ENCODE data around the gene KCNG3.

DNA sequence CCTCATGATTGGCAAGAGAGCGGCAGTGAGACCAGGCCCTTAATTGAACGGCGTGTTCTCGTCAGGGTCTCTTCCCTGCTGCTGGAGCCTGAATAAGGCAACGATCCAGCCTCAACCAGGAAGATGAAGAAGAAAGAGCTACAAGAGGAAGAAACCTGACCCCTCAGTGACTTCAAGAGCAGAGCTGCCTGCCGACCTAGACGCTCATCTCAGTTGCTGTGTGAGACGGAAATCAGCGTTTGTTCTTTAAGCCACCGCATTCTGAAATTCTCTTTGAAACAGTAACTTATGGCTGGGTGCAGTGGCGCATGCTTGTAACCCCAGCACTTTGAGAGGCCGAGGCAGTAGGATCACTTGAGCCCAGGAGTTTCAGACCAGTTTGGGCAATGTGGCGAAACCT is 29.6 kb upstream of the KCNG3 start:
- TF ChIP-seq, protein P1, sequence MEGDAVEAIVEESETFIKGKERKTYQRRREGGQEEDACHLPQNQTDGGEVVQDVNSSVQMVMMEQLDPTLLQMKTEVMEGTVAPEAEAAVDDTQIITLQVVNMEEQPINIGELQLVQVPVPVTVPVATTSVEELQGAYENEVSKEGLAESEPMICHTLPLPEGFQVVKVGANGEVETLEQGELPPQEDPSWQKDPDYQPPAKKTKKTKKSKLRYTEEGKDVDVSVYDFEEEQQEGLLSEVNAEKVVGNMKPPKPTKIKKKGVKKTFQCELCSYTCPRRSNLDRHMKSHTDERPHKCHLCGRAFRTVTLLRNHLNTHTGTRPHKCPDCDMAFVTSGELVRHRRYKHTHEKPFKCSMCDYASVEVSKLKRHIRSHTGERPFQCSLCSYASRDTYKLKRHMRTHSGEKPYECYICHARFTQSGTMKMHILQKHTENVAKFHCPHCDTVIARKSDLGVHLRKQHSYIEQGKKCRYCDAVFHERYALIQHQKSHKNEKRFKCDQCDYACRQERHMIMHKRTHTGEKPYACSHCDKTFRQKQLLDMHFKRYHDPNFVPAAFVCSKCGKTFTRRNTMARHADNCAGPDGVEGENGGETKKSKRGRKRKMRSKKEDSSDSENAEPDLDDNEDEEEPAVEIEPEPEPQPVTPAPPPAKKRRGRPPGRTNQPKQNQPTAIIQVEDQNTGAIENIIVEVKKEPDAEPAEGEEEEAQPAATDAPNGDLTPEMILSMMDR (IDR thresholded peaks at IDR 0.05) = no peak
- TF ChIP-seq POLR2A (IDR thresholded peaks at IDR 0.05) = no peak
